Neural cell (in vitro differentiated cells): ENCODE measurements around the gene SEMA6A. TPM values are rescaled to one million over a fixed set of nuclear protein-coding genes. Genes with fewer than 3 reads are reported as not detected.

Source experiments
- H2AFZ ChIP-seq: fragments of 200-600, 300-800 bp; sonication (generic), shearing (Covaris generic); 2 replicates; pipeline ENCODE4 v1.6.0; 2014; ENCODE audit warnings: low read depth, mild to moderate bottlenecking, antibody characterized with exemption, low read length, moderate library complexity
- H3F3A ChIP-seq: fragments of 200-600 bp; shearing (Covaris generic); 2 replicates; pipeline ENCODE4 v1.6.1; 2016; ENCODE audit warnings: mild to moderate bottlenecking, moderate library complexity, mixed read lengths, antibody characterized with exemption, low read length; ENCODE audit not compliant: insufficient read depth, poor library complexity, severe bottlenecking
- H3K27ac ChIP-seq: fragments of 200-600, 300-800 bp; sonication (generic), shearing (Covaris generic); 2 replicates; pipeline ENCODE4 v1.5.1; 2014; ENCODE audit warnings: mild to moderate bottlenecking, low read length, moderate library complexity
- H3K27me3 ChIP-seq: fragments of 300-800, 200-600 bp; sonication (generic), shearing (Covaris generic); 2 replicates; pipeline ENCODE4 v1.6.0; 2014; ENCODE audit warnings: mild to moderate bottlenecking, low read depth, low read length, moderate library complexity; ENCODE audit not compliant: insufficient read depth
- H3K36me3 ChIP-seq: fragments of 300-800, 200-600 bp; sonication (generic), shearing (Covaris generic); 2 replicates; pipeline ENCODE4 v1.5.1; 2014; ENCODE audit warnings: mild to moderate bottlenecking, antibody characterized with exemption, low read length, moderate library complexity; ENCODE audit not compliant: insufficient read depth
- H3K4me2 ChIP-seq: fragments of 300-800, 200-600 bp; sonication (generic), shearing (Covaris generic); 2 replicates; pipeline ENCODE4 v1.6.0; 2014; ENCODE audit warnings: mild to moderate bottlenecking, low read length
- H3K4me3 ChIP-seq: fragments of 300-800, 200-600 bp; sonication (generic), shearing (Covaris generic); 2 replicates; pipeline ENCODE4 v1.5.1; 2014; ENCODE audit warnings: mild to moderate bottlenecking, low read length, moderate library complexity
- H3K79me2 ChIP-seq: fragments of 200-600 bp; shearing (Covaris generic); replicated peaks from 2 replicates; pipeline ENCODE4 v1.6.0; 2014; ENCODE audit warnings: mild to moderate bottlenecking, low read length, moderate library complexity; ENCODE audit not compliant: insufficient read depth
- H3K9ac ChIP-seq: fragments of 300-800, 200-600 bp; sonication (generic), shearing (Covaris generic); 2 replicates; pipeline ENCODE4 v1.6.1; 2016; ENCODE audit warnings: mild to moderate bottlenecking, low read length, mixed read lengths
- H3K9me2 ChIP-seq: fragments of 200-600 bp; shearing (Covaris generic); 2 replicates; pipeline ENCODE4 v1.6.1; 2016; ENCODE audit warnings: mild to moderate bottlenecking, low read length, mixed read lengths; ENCODE audit not compliant: insufficient read depth
- H3K9me3 ChIP-seq: fragments of 200-600, 300-800 bp; sonication (generic), shearing (Covaris generic); 2 replicates; pipeline ENCODE4 v1.6.1; 2016; ENCODE audit warnings: mild to moderate bottlenecking, mixed run types, low read length, moderate library complexity, mixed read lengths
- H4K20me1 ChIP-seq: fragments of 200-600 bp; shearing (Covaris generic); 2 replicates; pipeline ENCODE4 v1.6.1; 2016; ENCODE audit warnings: mild to moderate bottlenecking, mixed run types; ENCODE audit not compliant: insufficient read depth
- CTCF ChIP-seq: fragments of 450-650 bp; IDR thresholded peaks from 2 replicates; pipeline ENCODE4 v1.5.1; 2014; ENCODE audit warnings: antibody characterized with exemption, mild to moderate bottlenecking, moderate library complexity; ENCODE audit not compliant: poor library complexity, severe bottlenecking
- EP300 ChIP-seq: fragments of 450-650 bp; conservative IDR thresholded peaks from 2 replicates; pipeline ENCODE4 v1.6.1; 2014; ENCODE audit warnings: antibody characterized with exemption, mild to moderate bottlenecking, moderate library complexity; ENCODE audit not compliant: poor library complexity, severe bottlenecking
- EZH2 ChIP-seq: fragments of 200-600, 300-800 bp; shearing (Covaris generic), sonication (generic); IDR thresholded peaks from 2 replicates; pipeline ENCODE4 v1.6.1; 2014; ENCODE audit warnings: antibody characterized with exemption, low read length, borderline replicate concordance, mild to moderate bottlenecking; ENCODE audit not compliant: insufficient read depth, poor library complexity, severe bottlenecking
- MXI1 ChIP-seq: fragments of 450-650 bp; conservative IDR thresholded peaks from 2 replicates; pipeline ENCODE4 v1.6.1; 2014; ENCODE audit warnings: antibody characterized with exemption, mild to moderate bottlenecking; ENCODE audit not compliant: poor library complexity, severe bottlenecking
- POLR2AphosphoS5 ChIP-seq: IDR thresholded peaks from 2 replicates; pipeline ENCODE4 v1.6.1; 2012
- RAD21 ChIP-seq: fragments of 450-650 bp; conservative IDR thresholded peaks from 2 replicates; pipeline ENCODE4 v1.6.1; 2014; ENCODE audit warnings: antibody characterized with exemption, mild to moderate bottlenecking, moderate library complexity
- REST ChIP-seq: IDR thresholded peaks from 2 replicates; pipeline ENCODE4 v1.6.1; 2012; ENCODE audit warnings: borderline replicate concordance
- SMC3 ChIP-seq: fragments of 450-650 bp; conservative IDR thresholded peaks from 2 replicates; pipeline ENCODE4 v1.6.1; 2014; ENCODE audit warnings: antibody characterized with exemption, mild to moderate bottlenecking, moderate library complexity; ENCODE audit not compliant: poor library complexity
- TAF1 ChIP-seq: IDR thresholded peaks from 2 replicates; pipeline ENCODE4 v1.6.1; 2012; ENCODE audit warnings: low read depth
- polyA plus RNA-seq: library from polyadenylated mRNA; depleted of rRNA; stranded (reverse); fragments of >200 nt; gene quantifications from 2 replicates; pipeline ENCODE4 v1.2.3, GENCODE V29; 2014

Gene SEMA6A
- polyA plus RNA-seq, 1 donor from 2014 or later: 6.5 TPM

GRCh38 chr5:116536316-116537083 lies 38.1 kb downstream of the SEMA6A start:
- H3K9ac ChIP-seq: no peak overlapping the region
- no peaks in the 10 kb centered on the region for H3K36me3 ChIP-seq
- no peak for TF ChIP-seq TAF1
- no peak for TF ChIP-seq EZH2
- TF ChIP-seq POLR2AphosphoS5: no peak
- no peak for TF ChIP-seq RAD21
- no peak for TF ChIP-seq CTCF
- TF ChIP-seq REST: no peak
- TF ChIP-seq MXI1: no peak
- TF ChIP-seq SMC3: no peak
- TF ChIP-seq EP300: no peak
- no peaks in the 10 kb centered on the region for H3K9me2 ChIP-seq
- no peak overlapping the region for H3K4me2 ChIP-seq
- no peak overlapping the region for H3K4me3 ChIP-seq
- no peaks in the 10 kb centered on the region for H3F3A ChIP-seq
- H3K79me2 ChIP-seq: peaks cover 10% of the 10 kb centered on the region
- no peak overlapping the region for H3K27ac ChIP-seq
- H4K20me1 ChIP-seq: no peaks in the 10 kb centered on the region
- no peak overlapping the region for H2AFZ ChIP-seq
- H3K9me3 ChIP-seq: no peaks in the 10 kb centered on the region
- no peaks in the 10 kb centered on the region for H3K27me3 ChIP-seq

GRCh38 chr5:116534964-116535651 lies 39.5 kb downstream of the SEMA6A start:
- Histone ChIP-seq H3K4me3 (no peak overlapping the region), H4K20me1 (no peaks in the 10 kb centered on the region), H3K9me2 (no peaks in the 10 kb centered on the region), H3K79me2 (peaks cover 20% of the 10 kb centered on the region), H3F3A (no peaks in the 10 kb centered on the region), H3K27me3 (no peaks in the 10 kb centered on the region), H2AFZ (no peak overlapping the region), H3K9ac (no peak overlapping the region), H3K36me3 (no peaks in the 10 kb centered on the region), H3K4me2 (no peak overlapping the region), H3K9me3 (no peaks in the 10 kb centered on the region), H3K27ac (no peak overlapping the region)
- TF ChIP-seq SMC3 (no peak), EZH2 (no peak), REST (no peak), RAD21 (no peak), TAF1 (no peak), POLR2AphosphoS5 (no peak)
